Esophagus squamous epithelium (tissue), 5 donors: ENCODE data around the gene SPATA9. TPM values are rescaled to one million over a fixed set of nuclear protein-coding genes. Genes with fewer than 3 reads are reported as not detected.
A peak's percentile ranks its signal among the peaks of the same experiment; 100 is the strongest.

Source experiments
- DNase-seq: peaks from one replicate; lab custom pipeline; 2025; lab: John Stamatoyannopoulos, UW
- H3K27ac ChIP-seq, 4 donors: fragments of 200-600 bp; sonication (generic); one replicate each; pipeline ENCODE4 v1.5.1; 2016 to 2019; ENCODE audit warnings: mild to moderate bottlenecking in 1 of 4
- H3K27me3 ChIP-seq, 4 donors: fragments of 200-600 bp; sonication (generic); 1 replicate in 3 of 4; 2 replicates in 1 of 4; pipeline versions ENCODE4 v1.5.1 to v1.6.0; 2017 to 2021; ENCODE audit warnings: antibody characterized with exemption in 1 of 4
- H3K36me3 ChIP-seq, 3 donors: fragments of 200-600 bp; sonication (generic); one replicate each; pipeline ENCODE4 v1.5.1; 2016 to 2019
- H3K4me1 ChIP-seq, 3 donors: fragments of 200-600 bp; sonication (generic); one replicate each; pipeline ENCODE4 v1.5.1; 2017 to 2019
- H3K4me3 ChIP-seq, 4 donors: fragments of 200-600 bp; sonication (generic); 1 replicate in 3 of 4; 2 replicates in 1 of 4; pipeline ENCODE4 v1.5.1; 2016 to 2019; ENCODE audit warnings: mild to moderate bottlenecking in 2 of 4, moderate library complexity in 1 of 4
- H3K9me3 ChIP-seq, 3 donors: fragments of 200-600 bp; sonication (generic); one replicate each; pipeline ENCODE4 v1.5.1; 2016 to 2019
- CTCF ChIP-seq, 6 experiments: fragments of 450-650 bp in 4 of 6; fragments of 200-600 bp in 2 of 6; sonication (generic) in 2 of 6; IDR thresholded peaks; one replicate each; pipeline ENCODE4 v1.5.1; 2016 to 2019; ENCODE audit warnings: antibody characterized with exemption in 6 of 6, mild to moderate bottlenecking in 4 of 6, moderate library complexity in 4 of 6
- POLR2A ChIP-seq, 4 donors: fragments of 450-650 bp; IDR thresholded peaks; one replicate each; pipeline ENCODE4 v1.6.1; 2017; ENCODE audit warnings: antibody characterized with exemption in 4 of 4, mild to moderate bottlenecking in 4 of 4, moderate library complexity in 3 of 4
- WGBS, 2 donors: methylation state at CpG; one replicate each; pipeline ENCODE4 v1.1.5; 2018; 5-methylcytosine and 5-hydroxymethylcytosine counted together
- intact Hi-C: fragments of 100-400 bp; cut with DNase I; formaldehyde crosslinking; loops from one replicate; pipeline ENCODE4 v1.15.0; 2022
- total RNA-seq, 4 donors: library from RNA; depleted of rRNA; stranded (reverse); fragments of >200 nt; gene quantifications; one replicate each; pipeline ENCODE4 v1.1.0, GENCODE V29; 2016
- donor health status: DM: yes; HTN: yes; CAD: no.

Gene SPATA9
- total RNA-seq, 4 donors from 2014 or later, result not detected

DNA sequence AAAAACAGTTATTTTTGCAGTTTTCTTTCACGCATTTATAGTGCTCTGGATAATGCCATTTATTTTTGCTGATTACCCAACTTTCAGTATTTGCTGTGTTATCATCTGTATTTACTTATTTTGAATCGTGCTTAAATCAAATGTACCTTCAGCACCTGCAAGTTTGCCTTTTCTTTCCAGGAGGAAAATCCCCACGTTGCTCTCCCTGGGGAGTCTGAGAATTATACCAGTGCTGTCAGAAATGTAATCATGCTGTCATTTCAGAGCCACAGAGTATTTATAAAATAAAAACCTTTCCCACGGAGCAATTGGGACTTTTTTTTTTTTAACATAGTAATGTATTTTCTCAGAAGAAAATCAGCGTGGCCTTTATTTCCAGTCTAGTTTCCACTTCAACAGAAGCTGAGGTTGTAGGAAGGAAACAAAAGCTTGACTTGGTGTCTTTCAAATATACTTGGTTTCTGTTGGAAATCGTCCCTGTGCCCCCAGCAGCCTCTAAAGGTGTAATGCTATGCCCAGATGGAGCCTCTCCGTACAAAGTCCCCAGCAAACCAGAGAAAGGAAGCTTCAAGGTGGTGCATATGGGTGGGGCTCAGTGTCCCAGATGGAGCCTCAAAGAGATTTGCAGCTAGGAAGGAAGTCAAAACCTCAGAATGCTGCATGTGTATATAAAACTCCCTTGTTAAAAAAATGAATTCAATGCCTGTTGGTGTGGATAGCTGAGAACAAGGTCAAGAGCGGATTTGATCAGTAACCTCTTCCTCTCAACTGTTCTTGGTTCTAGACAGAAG, 60.8 kb downstream of the SPATA9 start:
- DNase-seq, result no peak
- H3K27me3 ChIP-seq, result peaks cover 0 to 31% (median 0%) of the 10 kb centered on the region in 4 donors
- WGBS, 2 donors, result 57 to 64% methylated on average over 8 of the region's 8 CpGs
- peak overlapping the region in 2 of 4 donors; percentile 60 to 79 for H3K4me3 ChIP-seq
- H3K27ac ChIP-seq, result no peak overlapping the region
- no peaks in the 10 kb centered on the region for H3K36me3 ChIP-seq
- no peaks in the 10 kb centered on the region for H3K9me3 ChIP-seq
- intact Hi-C loops, result no loop called here
- peaks cover 11 to 31% (median 19%) of the 10 kb centered on the region in 3 donors for H3K4me1 ChIP-seq
- TF ChIP-seq POLR2A (IDR thresholded peaks at IDR 0.05) (no peak), CTCF (IDR thresholded peaks at IDR 0.05) (no peak)

GRCh38 chr5:95620870-95621838, 61.6 kb downstream of the SPATA9 start:
- H3K4me3 ChIP-seq, result peak overlapping the region; percentile 47 to 79 (median 58)
- peaks cover 0 to 31% (median 0%) of the 10 kb centered on the region in 4 donors for H3K27me3 ChIP-seq
- H3K36me3 ChIP-seq, result no peaks in the 10 kb centered on the region
- intact Hi-C loops, result no loop called here
- DNase-seq, result no peak
- H3K9me3 ChIP-seq, result no peaks in the 10 kb centered on the region
- H3K4me1 ChIP-seq, result peaks cover 11 to 31% (median 19%) of the 10 kb centered on the region in 3 donors
- WGBS, 2 donors, result 0 to 21% methylated on average over 1 to 11 of the region's 92 CpGs
- peak overlapping the region; percentile 16 to 46 (median 42) for H3K27ac ChIP-seq
- no peak for TF ChIP-seq CTCF (IDR thresholded peaks at IDR 0.05)
- peak in 1 of 4 donors; percentile 28 for TF ChIP-seq POLR2A (IDR thresholded peaks at IDR 0.05)

DNA sequence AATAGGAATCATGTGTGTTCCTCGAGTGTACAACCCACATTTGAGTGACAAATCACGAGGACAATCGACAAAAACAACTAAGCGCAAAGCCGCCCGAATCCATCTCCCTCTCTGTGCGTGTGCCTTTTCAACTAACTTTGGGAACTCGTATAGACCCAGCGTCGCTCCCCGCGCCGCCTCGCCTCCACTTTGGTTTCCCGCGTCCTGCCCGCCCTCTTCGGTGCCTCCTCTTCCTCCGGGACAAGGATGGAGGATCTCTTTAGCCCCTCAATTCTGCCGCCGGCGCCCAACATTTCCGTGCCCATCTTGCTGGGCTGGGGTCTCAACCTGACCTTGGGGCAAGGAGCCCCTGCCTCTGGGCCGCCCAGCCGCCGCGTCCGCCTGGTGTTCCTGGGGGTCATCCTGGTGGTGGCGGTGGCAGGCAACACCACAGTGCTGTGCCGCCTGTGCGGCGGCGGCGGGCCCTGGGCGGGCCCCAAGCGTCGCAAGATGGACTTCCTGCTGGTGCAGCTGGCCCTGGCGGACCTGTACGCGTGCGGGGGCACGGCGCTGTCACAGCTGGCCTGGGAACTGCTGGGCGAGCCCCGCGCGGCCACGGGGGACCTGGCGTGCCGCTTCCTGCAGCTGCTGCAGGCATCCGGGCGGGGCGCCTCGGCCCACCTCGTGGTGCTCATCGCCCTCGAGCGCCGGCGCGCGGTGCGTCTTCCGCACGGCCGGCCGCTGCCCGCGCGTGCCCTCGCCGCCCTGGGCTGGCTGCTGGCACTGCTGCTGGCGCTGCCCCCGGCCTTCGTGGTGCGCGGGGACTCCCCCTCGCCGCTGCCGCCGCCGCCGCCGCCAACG, 62.5 kb downstream of the SPATA9 start, which contains the start of gene GPR150:
TSS of gene GPR150 (plus strand) at position 58 of the 840 bp plus-strand sequence. CDS start at position 247, 189 bp downstream.
- H3K9me3 ChIP-seq, result no peaks in the 10 kb centered on the region
- H3K4me1 ChIP-seq, result peaks cover 11 to 31% (median 19%) of the 10 kb centered on the region in 3 donors
- intact Hi-C loops, result no loop called here
- H3K27ac ChIP-seq, result peak within 1 kb of the TSS; percentile 16 to 46 (median 42)
- no peaks in the 10 kb centered on the region for H3K36me3 ChIP-seq
- peak within 1 kb of the TSS; percentile 47 to 79 (median 58) for H3K4me3 ChIP-seq
- peak; percentile 6 for DNase-seq
- 0 to 5% methylated on average over 17 to 21 of the region's 85 CpGs for WGBS, 2 donors
- TF ChIP-seq POLR2A (IDR thresholded peaks at IDR 0.05), result no peak
- peak in 1 of 6 experiments; percentile 14 for TF ChIP-seq CTCF (IDR thresholded peaks at IDR 0.05)
- peaks cover 0 to 31% (median 0%) of the 10 kb centered on the region in 4 donors for H3K27me3 ChIP-seq

DNA sequence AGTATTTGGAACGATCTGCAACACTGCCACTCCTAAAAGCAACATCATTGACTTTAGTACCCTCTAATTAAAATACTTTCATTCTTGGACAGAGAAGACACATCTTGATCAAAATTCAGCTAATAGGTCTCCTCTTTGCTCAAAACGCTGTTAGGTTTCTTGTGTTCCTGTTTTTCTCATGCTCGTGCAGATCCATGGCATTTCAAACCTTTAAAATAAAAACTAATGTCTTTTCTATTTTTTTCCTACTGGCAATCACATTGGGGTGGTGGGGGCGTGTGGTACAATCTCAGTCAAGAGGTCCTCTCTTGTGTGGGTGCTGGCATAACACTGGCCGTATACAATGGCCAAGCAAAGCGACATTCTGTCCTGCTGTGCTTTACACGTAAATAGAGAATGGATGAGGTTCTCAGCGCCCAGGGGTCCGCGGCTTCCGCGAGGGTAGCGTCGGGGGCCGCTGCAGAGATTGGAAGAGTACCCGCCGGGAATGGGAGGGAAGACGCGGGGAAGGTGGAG, 63.2 kb downstream of the SPATA9 start:
- Histone ChIP-seq H3K36me3 (no peaks in the 10 kb centered on the region), H3K4me1 (peaks cover 11 to 31% (median 19%) of the 10 kb centered on the region in 3 donors), H3K9me3 (no peaks in the 10 kb centered on the region), H3K27me3 (peaks cover 0 to 31% (median 0%) of the 10 kb centered on the region in 4 donors), H3K27ac (no peak overlapping the region), H3K4me3 (peak overlapping the region; percentile 47 to 79 (median 58))
- intact Hi-C loops, result no loop called here
- no peak for TF ChIP-seq CTCF (IDR thresholded peaks at IDR 0.05)
- no peak for TF ChIP-seq POLR2A (IDR thresholded peaks at IDR 0.05)
- WGBS, 2 donors, result 15 to 27% methylated on average over 18 to 19 of the region's 19 CpGs
- DNase-seq, result no peak
